GM18526 (cell line): ENCODE results near the gene CTTN.

Experiments used
- POLR2A ChIP-seq: IDR thresholded peaks from 3 replicates; pipeline ENCODE4 v1.6.1; 2011; ENCODE audit not compliant: insufficient read length; ENCODE audit errors: extremely low read depth

The CTTN gene

GRCh38 chr11:70398834-70399680 is 728 bp downstream of the CTTN start:
- no peak for TF ChIP-seq POLR2A

- no peak for TF ChIP-seq POLR2A
These were observed 1.4 kb downstream of the CTTN start for GRCh38 chr11:70399681-70400112.

- no peak for TF ChIP-seq POLR2A
These were observed 2.3 kb downstream of the CTTN start for GRCh38 chr11:70400643-70401042.

- no peak for TF ChIP-seq POLR2A
These were observed 3.7 kb downstream of the CTTN start for GRCh38 chr11:70402016-70402415.

GRCh38 chr11:70402685-70403084 is 4.4 kb downstream of the CTTN start:
- TF ChIP-seq POLR2A, result no peak

GRCh38 chr11:70404244-70404643 is 5.9 kb downstream of the CTTN start:
- no peak for TF ChIP-seq POLR2A

- no peak for TF ChIP-seq POLR2A
These were observed 7.5 kb downstream of the CTTN start for GRCh38 chr11:70405679-70406395.

- no peak for TF ChIP-seq POLR2A
These were observed 8.8 kb downstream of the CTTN start for GRCh38 chr11:70407121-70407520.

GRCh38 chr11:70407814-70408213 is 9.5 kb downstream of the CTTN start:
- TF ChIP-seq POLR2A, result no peak

GRCh38 chr11:70409437-70409836 is 11.1 kb downstream of the CTTN start:
- TF ChIP-seq POLR2A, result no peak

GRCh38 chr11:70409871-70410270 is 11.5 kb downstream of the CTTN start:
- no peak for TF ChIP-seq POLR2A

GRCh38 chr11:70410276-70411205 is 12.2 kb downstream of the CTTN start:
- no peak for TF ChIP-seq POLR2A

- TF ChIP-seq POLR2A, result no peak
These were observed 13.6 kb downstream of the CTTN start for GRCh38 chr11:70411713-70412452.

- no peak for TF ChIP-seq POLR2A
These were observed 14.8 kb downstream of the CTTN start for GRCh38 chr11:70413151-70413550.
